Measurements from ENCODE around the gene ZC3H7B. TPM values are rescaled to one million over a fixed set of nuclear protein-coding genes. Genes with fewer than 3 reads are reported as not detected.
"Not testable (repeated sequence)": the region's sequence is repeated elsewhere in the genome, so short reads cannot be mapped to it uniquely, and the experiment has no call there.

Gene ZC3H7B
- total RNA-seq, 4 donors from 2014 or later, result 32.9 to 39.4 (median 35.9) TPM

DNA sequence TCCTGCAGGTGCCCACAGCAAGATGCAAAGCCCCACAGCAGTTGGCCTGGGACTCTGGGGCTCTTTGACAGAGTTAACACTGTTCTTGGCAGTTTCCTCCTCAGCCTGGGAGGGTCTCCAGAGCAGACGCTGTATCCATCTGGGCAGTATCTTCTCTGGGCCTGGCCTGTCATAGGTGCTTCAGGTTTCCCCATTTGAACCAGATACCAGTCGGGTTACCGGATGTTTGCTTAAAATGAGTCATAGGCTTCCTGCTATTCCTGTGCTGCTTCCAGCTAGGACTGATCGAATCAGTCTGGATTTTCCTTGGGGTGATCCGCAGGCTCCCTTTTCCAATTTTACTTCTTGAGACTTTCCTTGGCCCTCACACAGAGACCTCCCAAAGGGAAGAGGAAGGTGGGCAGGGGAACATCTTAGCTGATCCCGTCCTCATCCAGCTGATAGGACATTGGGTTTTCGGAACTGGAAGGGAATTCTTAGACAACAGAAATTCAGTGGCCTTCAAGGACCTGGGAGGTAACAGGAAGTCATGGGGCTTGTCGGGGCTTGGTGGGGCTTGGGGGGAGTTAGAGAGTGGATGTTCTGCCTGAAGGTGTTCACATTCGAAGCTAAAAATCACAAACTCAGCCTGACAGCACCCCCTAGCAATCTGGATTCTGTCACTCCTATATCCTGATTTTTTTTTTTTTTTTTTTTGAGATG lies 12.9 kb upstream of the ZC3H7B start:
- TF ChIP-seq, protein P1, sequence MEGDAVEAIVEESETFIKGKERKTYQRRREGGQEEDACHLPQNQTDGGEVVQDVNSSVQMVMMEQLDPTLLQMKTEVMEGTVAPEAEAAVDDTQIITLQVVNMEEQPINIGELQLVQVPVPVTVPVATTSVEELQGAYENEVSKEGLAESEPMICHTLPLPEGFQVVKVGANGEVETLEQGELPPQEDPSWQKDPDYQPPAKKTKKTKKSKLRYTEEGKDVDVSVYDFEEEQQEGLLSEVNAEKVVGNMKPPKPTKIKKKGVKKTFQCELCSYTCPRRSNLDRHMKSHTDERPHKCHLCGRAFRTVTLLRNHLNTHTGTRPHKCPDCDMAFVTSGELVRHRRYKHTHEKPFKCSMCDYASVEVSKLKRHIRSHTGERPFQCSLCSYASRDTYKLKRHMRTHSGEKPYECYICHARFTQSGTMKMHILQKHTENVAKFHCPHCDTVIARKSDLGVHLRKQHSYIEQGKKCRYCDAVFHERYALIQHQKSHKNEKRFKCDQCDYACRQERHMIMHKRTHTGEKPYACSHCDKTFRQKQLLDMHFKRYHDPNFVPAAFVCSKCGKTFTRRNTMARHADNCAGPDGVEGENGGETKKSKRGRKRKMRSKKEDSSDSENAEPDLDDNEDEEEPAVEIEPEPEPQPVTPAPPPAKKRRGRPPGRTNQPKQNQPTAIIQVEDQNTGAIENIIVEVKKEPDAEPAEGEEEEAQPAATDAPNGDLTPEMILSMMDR (IDR thresholded peaks at IDR 0.05), result no peak
- ATAC-seq (ENCODE audit: low FRiP score), result peak; percentile 27
- DNase-seq (ENCODE audit: low spot score), result no peak

DNA sequence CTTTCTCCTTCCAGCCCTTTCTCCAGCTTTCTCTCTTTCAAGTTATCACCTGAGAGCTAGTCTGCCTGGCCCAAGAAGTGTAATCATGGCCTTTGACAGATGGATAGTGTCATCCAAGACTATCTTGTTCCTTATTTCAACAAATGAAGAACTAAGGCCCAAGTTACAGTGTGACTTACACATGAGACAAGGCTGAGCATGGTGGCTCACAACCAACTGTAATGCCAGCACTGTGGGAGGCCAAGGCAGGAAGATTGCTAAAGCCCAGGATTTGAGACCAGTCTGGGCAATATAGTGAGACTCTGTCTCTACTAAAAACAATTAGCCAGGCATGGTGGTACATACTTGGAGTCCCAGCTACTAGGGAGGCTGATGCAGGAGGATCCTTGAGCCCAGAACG lies 11.7 kb upstream of the ZC3H7B start:
- TF ChIP-seq, protein P1 (IDR thresholded peaks at IDR 0.05), result no peak
- no peak for ATAC-seq (ENCODE audit: low FRiP score)
- DNase-seq (ENCODE audit: low spot score), result no peak

DNA sequence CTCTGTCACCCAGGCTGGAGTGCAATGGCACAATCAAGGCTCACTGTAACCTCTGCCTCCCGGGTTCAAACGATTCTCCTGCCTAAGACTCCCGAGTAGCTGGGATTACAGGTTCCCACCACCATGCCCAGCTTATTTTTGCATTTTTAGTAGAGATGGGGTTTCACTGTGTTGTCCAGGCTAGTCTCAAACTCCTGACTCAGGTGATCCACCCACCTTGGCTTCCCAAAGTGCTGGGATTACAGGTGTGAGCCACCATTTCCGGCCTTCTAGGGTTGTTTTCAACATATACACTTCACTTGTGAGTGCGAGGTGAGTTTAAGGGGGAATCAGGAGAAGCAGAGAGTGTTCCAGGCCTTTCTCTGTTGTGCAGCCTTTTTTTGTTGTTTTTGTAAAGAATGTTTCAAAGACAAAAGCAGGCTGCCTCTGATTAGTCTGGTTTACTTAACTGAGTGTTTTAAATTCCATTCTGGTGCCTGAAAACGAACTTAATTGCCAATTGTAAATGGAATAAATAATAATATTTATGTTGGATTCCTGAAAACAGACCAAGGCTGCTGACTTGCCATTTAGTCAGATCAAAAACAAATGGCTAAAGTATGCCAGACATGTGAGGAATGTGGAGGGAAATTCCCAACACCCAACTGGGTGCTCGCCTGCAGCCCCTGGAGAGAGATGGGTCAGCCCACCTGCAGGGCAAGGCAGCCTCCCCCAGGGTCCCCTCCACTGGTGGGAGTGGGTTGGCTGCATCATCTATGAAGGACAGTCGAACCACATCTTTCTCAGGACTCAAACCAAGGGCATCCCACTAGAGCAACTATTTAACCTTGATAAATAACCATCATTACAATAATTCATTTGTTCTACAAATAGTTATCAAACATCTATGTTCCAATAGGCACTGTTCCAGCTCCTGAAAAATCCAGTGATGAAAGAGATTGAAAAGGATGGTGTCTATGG lies 10.8 kb upstream of the ZC3H7B start:
- ATAC-seq (ENCODE audit: low FRiP score) (peak; percentile 24), DNase-seq (ENCODE audit: low spot score) (no peak)
- TF ChIP-seq, protein P1 (IDR thresholded peaks at IDR 0.05), result no peak

DNA sequence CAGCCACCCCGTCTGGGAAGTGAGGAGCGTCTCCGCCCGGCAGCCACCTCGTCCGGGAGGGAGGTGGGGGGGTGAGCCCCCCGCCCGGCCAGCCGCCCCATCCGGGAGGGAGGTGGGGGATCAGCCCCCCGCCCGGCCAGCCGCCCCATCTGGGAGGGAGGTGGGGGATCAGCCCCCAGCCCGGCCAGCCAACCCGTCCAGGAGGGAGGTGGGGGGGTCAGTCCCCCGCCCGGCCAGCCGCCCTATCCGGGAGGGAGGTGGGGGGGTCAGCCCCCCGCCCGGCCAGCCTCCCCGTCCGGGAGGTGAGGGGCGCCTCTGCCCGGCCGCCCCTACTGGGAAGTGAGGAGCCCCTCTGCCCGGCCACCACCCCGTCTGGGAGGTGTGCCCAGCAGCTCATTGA lies 6.5 kb upstream of the ZC3H7B start:
- ATAC-seq (ENCODE audit: low FRiP score); DNase-seq (ENCODE audit: low spot score): not testable (repeated sequence)

DNA sequence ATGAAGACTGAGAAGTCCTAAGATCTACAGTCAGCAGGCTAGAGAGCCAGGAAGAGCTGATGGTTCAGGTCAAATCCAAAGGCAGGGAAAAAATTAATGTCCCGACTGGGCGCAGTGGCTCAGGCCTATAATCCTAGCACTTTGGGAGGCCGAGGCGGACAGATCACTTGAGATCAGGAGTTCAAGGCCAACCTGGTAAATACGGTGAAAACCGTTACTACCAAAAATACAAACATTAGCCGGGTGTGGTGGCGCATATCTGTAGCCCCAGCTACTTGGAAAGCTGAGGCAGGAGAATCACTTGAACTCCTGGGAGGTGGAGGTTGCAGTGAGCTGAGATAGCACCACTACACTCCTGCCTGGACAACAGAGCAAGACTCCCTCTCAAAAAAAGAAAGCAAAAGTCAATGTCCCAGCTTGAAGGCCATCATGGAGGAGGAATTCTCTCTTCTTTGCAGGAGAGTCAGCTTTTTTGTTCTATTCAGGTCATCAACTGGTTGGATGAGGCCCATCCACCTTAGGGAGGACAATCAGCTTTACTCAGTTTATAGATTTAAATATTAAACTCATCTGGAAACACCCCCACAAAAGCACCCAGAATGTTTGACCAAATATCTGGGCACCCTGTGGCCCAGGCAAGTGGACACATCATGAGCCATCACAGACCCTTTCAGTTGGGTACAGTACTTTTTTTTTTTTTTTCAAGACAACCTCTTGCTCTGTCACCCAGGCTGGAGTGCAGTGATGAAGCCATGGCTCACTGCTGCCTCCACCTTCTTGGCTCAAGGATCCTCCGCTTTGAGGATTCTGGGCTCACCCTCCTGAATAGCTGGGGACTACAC lies 4.3 kb upstream of the ZC3H7B start:
- DNase-seq (ENCODE audit: low spot score) (no peak), ATAC-seq (ENCODE audit: low FRiP score) (no peak)
- TF ChIP-seq, protein P1 (IDR thresholded peaks at IDR 0.05), result no peak

DNA sequence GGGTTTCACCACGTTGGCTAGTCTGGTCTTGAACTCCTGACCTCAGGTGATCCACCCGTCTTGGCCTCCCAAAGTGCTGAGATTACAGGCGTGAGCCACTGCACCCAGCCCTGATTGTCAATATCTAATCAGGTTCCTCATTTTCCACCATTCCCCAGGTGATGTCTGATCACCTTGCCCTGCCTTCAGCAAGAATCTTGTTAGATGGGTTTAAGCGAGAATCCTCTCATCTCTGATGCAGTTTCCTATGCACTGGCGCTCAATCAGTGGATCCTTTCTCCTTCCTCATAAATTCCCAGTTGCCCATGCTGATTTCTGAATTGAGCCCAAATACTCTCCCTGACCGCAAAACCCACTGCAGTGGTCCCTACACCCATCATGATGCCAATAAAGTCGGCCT lies 664 bp upstream of the ZC3H7B start:
- no peak for DNase-seq (ENCODE audit: low spot score)
- ATAC-seq (ENCODE audit: low FRiP score), result no peak
- TF ChIP-seq, protein P1 (IDR thresholded peaks at IDR 0.05), result no peak

All from omental fat pad (tissue), 4 donors.